Measurements from ENCODE around the gene CRYBG1.

CRYBG1 gene

DNA sequence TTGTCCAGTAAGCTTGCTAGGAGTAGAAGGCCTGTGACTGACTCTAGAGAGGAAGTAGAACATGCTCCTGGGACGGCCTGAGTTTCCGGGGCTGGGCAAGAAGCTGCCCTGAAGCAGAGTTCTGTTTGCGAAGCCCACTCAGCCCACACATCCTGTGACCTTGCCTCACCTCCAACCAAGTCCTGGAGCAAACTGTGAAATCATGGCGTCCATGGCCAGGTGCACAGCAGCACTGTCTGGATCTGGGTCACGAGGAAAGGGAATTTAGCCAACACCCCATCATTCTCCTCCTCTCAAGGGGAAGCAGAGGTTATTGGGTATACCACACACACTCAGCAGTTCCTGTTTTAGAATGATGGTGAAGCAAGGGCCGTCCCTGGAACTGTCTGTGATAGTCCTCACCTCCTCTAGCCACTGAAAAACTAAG lies 87.5 kb downstream of the CRYBG1 start:
- Histone ChIP-seq H3K9ac (ENCODE audit: low read depth, low read length) (no peak overlapping the region), H3K9me3 (ENCODE audit: control insufficient read depth, insufficient read depth, low read length) (no peaks in the 10 kb centered on the region), H3K4me1 (ENCODE audit: insufficient read depth, low read length) (0 out of 2 replicates have a peak, but pooled peaks cover 3% of the 10 kb centered on the region), H3K36me3 (ENCODE audit: insufficient read depth, low read length) (no peaks in the 10 kb centered on the region)

DNA sequence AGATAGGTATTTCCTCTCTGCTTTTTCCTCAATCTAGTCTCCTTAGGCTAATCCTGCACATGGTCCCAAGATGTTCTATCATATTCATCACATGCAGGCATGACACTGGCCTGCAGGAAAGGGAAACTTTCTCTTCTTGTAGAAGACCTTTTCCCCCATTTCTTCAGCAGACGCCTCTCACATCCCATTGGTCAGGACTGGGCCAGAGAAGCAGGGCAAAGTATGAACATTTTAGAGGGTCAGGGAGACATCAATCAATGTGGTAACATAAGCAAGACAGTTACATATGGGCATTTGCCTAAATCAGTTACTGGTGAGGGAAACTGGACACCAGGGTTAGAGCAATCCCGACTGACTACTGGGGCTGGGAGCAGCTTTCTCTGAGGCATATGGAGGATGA lies 90.1 kb downstream of the CRYBG1 start:
- no peaks in the 10 kb centered on the region for H3K36me3 ChIP-seq (ENCODE audit: insufficient read depth, low read length)
- H3K9me3 ChIP-seq (ENCODE audit: control insufficient read depth, insufficient read depth, low read length) = no peaks in the 10 kb centered on the region
- H3K9ac ChIP-seq (ENCODE audit: low read depth, low read length) = no peak overlapping the region
- peaks cover 10% of the 10 kb centered on the region; the same call in 1 of the 2 replicates for H3K4me1 ChIP-seq (ENCODE audit: insufficient read depth, low read length)

DNA sequence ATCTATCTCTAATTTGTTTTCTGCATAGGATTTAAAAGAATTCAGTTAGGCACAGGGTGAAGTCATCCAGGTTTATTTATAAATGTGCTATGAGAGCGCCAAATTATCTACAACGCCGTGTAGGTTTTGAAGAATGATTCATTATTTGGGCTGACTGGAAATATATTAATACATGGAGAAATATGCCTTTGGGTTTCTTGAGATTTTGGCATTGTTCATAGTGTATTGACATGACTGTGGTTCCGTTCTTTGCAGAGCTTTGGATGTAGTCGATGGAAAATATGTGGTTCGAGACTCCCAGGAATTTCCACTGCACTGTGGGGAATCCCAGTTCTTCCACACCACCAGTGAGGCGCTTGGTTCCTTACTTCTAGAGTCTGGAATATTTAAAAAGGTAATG lies 90.9 kb downstream of the CRYBG1 start:
- Histone ChIP-seq H3K4me1 (ENCODE audit: insufficient read depth, low read length) (peaks cover 10% of the 10 kb centered on the region; the same call in 1 of the 2 replicates), H3K36me3 (ENCODE audit: insufficient read depth, low read length) (no peaks in the 10 kb centered on the region), H3K9ac (ENCODE audit: low read depth, low read length) (no peak overlapping the region), H3K9me3 (ENCODE audit: control insufficient read depth, insufficient read depth, low read length) (no peaks in the 10 kb centered on the region)

DNA sequence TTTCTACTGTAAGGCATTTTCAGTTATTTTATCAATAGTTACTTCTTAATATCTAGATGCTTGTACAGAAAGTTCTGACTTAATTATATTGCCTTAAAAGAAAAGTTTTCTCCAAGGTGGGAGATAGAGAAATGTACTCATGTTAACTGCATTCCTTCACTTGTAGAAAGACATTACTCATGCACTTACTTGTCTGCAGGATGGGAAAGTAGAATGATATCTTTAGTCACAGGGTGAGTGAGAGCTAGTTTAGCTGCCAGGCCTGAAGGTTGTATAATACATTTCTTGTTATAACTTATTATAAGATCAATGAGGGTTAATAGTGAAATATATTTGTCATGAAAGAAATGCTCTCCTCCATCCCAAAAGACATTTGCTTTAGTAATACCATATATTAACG lies 92.1 kb downstream of the CRYBG1 start:
- Histone ChIP-seq H3K9me3 (ENCODE audit: control insufficient read depth, insufficient read depth, low read length) (no peaks in the 10 kb centered on the region), H3K9ac (ENCODE audit: low read depth, low read length) (no peak overlapping the region), H3K36me3 (ENCODE audit: insufficient read depth, low read length) (no peaks in the 10 kb centered on the region), H3K4me1 (ENCODE audit: insufficient read depth, low read length) (peaks cover 10% of the 10 kb centered on the region; the same call in 1 of the 2 replicates)

DNA sequence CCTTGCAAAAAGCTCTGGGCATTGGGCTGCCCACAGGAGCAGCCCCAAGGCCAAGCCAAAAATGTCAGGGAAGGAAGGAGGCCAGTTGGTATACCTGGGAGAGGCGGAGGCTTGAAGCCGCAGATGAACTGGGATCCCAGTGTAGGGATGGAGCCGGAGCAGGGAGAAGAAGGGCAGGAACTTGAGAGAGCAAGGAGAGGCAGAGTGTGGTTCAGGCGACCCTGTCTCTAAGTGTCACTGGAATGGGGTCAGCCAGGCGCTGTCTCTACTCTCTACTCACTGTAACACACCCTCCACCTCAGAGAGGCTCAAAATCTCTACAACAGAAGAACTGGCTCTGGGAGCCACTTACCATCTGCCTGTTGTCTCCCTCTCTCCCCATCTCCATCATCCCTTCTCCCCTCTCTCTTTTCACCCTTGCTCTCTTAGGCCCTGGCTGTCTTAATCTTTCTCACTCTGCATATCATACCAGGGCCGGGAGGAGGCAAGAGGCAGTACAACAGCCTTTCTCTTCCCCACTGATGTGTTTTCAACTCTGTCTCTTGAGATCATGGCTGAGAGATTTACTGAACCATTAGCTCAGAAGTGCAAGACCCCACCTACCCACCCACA lies 93.3 kb downstream of the CRYBG1 start:
- Histone ChIP-seq H3K4me1 (ENCODE audit: insufficient read depth, low read length) (peaks cover 18% of the 10 kb centered on the region), H3K9ac (ENCODE audit: low read depth, low read length) (no peak overlapping the region), H3K36me3 (ENCODE audit: insufficient read depth, low read length) (no peaks in the 10 kb centered on the region), H3K9me3 (ENCODE audit: control insufficient read depth, insufficient read depth, low read length) (no peaks in the 10 kb centered on the region)

DNA sequence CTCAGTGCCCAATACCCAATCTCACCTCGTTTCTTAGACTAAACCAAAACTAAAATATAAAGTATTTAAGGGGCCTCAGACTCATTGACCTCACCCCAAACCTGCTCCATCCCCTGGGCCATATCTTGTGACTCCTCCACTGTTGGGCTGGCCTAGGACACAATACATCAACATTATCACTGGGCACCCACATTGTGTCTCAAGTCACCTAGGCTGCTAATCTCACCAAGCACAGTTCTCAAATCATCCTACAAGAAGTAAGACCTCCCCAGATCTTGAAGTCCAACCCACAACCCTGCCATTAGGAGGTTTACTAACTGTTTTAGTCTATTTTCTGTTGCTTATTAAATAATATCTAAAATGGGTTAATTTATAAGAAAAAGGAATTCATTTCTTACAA lies 96.2 kb downstream of the CRYBG1 start:
- H3K36me3 ChIP-seq (ENCODE audit: insufficient read depth, low read length) = no peaks in the 10 kb centered on the region
- H3K9me3 ChIP-seq (ENCODE audit: control insufficient read depth, insufficient read depth, low read length) = no peaks in the 10 kb centered on the region
- peaks cover 28% of the 10 kb centered on the region for H3K4me1 ChIP-seq (ENCODE audit: insufficient read depth, low read length)
- no peak overlapping the region for H3K9ac ChIP-seq (ENCODE audit: low read depth, low read length)

DNA sequence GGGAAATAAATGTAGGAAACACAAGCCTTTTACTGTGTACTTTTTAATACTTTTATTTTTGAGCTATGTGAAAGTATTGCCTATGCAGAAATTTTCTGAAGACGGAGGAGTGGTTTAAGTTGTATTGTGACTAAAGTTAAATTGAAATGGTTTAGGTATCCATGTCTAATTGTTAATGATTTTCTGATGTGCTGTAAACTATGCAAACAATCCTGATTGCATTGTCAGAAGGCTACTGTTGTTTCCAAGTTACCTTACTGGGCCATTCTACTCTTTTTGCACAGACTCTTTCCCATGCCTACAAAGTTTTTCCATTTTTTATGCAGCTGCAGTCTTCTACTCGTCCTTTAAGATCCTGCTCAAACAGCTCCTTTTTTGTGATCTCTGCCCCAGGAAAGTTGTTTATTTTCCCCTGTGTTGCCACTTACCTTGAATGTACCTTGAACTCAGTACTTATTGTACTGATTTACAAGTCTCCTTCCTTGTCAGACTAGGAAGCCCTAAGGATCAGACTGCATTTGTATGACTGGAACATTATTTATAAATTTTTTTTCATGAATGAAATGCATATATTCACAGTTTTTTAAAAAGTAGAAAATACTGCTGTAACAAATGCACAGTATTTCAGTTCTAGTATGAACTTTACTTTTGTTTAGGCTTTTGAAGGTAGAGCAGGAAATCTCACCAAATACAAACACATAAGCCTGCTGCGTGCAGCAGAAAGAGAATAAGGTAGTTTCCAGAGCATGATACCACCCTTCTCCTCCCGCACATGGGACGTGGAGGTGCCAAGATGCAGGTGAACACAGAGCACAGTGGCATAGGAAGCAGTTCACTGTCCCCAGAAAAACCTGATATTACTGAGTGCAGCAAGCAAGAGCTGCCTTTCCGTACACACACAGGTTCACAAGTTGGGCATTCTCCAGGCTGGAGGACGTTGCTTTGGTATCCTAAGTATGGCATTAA lies 97.8 kb downstream of the CRYBG1 start:
- Histone ChIP-seq H3K36me3 (ENCODE audit: insufficient read depth, low read length) (no peaks in the 10 kb centered on the region), H3K9ac (ENCODE audit: low read depth, low read length) (no peak overlapping the region), H3K4me1 (ENCODE audit: insufficient read depth, low read length) (peaks cover 28% of the 10 kb centered on the region), H3K9me3 (ENCODE audit: control insufficient read depth, insufficient read depth, low read length) (no peaks in the 10 kb centered on the region)

DNA sequence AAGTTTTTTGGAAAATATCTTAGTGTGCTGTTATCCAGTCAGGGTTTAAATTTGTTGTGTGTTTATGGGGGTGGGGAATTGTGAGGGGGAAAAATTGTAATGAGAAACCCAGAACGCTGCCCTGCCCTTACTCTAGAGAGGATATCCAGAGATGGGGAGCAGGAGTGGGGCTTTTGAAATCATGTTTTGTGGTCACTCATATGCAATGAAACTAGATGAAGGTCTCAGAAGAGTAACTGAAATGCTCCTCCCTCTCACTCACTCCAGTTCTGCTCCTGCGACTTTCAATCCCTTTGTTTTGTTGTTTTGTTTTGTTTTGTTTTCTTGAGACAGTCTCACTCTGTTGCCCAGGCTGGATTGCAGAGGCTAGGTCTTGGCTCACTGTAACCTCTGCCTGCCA lies 100.0 kb downstream of the CRYBG1 start:
- H3K36me3 ChIP-seq (ENCODE audit: insufficient read depth, low read length) = no peaks in the 10 kb centered on the region
- H3K9ac ChIP-seq (ENCODE audit: low read depth, low read length) = no peak overlapping the region
- peaks cover 21% of the 10 kb centered on the region for H3K4me1 ChIP-seq (ENCODE audit: insufficient read depth, low read length)
- H3K9me3 ChIP-seq (ENCODE audit: control insufficient read depth, insufficient read depth, low read length) = no peaks in the 10 kb centered on the region

DNA sequence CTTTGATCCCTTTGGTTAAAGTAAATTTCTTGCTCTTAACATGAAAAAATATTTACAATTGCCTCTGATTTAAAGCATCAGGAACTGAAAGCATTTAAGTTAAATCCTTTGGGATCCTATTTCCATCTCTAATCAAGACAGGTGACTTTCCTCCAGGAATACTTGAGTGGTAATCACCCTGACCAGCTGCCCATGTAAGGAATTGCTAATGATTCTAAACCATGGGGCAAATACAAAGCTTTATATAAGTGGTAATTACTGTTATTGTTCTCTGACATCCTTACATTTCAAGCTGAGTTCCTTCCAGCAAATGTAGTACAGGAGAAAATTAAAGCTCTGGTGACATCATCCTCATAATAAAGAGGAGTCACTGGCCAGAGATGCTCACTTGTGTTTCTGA lies 100.6 kb downstream of the CRYBG1 start:
- Histone ChIP-seq H3K4me1 (ENCODE audit: insufficient read depth, low read length) (peaks cover 21% of the 10 kb centered on the region), H3K9me3 (ENCODE audit: control insufficient read depth, insufficient read depth, low read length) (no peaks in the 10 kb centered on the region), H3K9ac (ENCODE audit: low read depth, low read length) (no peak overlapping the region), H3K36me3 (ENCODE audit: insufficient read depth, low read length) (no peaks in the 10 kb centered on the region)

DNA sequence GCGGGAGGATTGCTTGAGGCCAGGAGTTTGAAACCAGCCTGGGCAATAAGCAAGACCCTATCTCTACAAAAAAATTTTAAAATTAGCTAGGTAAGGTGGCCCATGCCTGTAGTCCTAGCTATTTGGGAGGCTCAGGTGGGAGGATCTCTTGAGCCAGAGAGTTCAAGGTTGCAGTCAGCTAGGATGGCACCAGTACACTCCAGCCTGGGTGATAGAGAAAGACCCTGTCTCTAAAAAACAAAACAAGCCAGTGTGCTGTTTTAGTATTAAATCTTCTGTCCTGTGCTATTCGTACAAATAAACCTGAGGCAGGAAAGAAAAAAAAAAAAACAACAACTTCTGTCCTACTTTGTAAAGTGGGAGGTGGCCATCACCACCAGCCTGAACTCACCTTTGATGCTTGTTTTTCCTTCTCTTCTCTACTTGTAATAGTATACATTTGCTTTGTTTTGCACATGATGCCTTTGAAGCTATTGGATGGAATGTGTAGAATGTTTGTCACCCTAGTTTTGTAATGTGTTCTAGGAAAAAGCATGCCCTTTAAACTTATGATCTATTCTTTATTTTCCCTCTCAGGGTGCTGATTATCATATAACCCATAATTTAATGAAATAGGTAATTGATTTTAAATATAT lies 102.5 kb downstream of the CRYBG1 start:
- H3K9ac ChIP-seq (ENCODE audit: low read depth, low read length) = no peak overlapping the region

DNA sequence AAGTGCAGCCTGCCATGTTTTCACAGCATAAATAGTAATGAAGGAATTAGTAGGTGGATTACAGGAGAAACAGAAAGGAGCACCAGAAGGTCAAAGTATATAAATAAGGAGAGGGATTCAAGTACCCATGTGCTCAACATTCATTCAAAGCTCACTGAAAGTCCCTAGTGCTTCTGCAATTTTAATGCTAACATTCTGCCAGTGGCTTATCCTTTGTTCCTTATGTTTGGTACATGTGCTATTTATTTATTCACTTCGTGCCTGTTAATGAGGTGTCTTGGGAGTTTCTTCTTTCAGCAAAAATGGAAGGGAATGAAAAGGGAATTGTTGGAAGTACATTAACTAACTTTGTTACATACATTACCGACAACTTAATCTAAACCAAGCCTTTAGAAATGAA lies 105.7 kb downstream of the CRYBG1 start:
- Histone ChIP-seq H3K4me1 (ENCODE audit: insufficient read depth, low read length) (peaks cover 11% of the 10 kb centered on the region), H3K9ac (ENCODE audit: low read depth, low read length) (no peak overlapping the region), H3K36me3 (ENCODE audit: insufficient read depth, low read length) (no peaks in the 10 kb centered on the region), H3K9me3 (ENCODE audit: control insufficient read depth, insufficient read depth, low read length) (no peaks in the 10 kb centered on the region)

More for the DNA sequence above, 102.5 kb downstream of the CRYBG1 start:
- Histone ChIP-seq H3K4me1 (ENCODE audit: insufficient read depth, low read length) (peaks cover 20% of the 10 kb centered on the region), H3K9me3 (ENCODE audit: control insufficient read depth, insufficient read depth, low read length) (no peaks in the 10 kb centered on the region), H3K36me3 (ENCODE audit: insufficient read depth, low read length) (no peaks in the 10 kb centered on the region)

DNA sequence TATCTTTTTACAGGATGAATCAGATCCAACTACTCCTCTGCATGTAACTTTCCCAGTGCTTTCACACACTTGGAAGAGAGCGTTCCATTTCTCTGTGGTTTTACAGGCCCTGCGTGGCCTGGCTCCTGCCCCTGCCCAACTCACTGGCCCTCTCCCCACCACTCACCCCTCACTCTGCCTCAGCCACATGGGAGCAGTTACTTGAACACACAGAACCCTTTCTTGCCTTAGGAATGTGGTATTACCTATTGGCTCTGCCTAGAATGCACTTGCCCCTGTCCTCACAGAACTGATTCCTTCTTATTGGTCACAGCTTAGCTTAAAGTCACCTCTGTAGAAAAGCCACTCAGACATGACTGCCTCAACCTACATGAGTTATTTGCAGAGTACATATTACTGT lies 108.4 kb downstream of the CRYBG1 start:
- Histone ChIP-seq H3K9me3 (ENCODE audit: control insufficient read depth, insufficient read depth, low read length) (no peaks in the 10 kb centered on the region), H3K9ac (ENCODE audit: low read depth, low read length) (no peak overlapping the region), H3K4me1 (ENCODE audit: insufficient read depth, low read length) (peaks cover 5% of the 10 kb centered on the region; the same call in 1 of the 2 replicates), H3K36me3 (ENCODE audit: insufficient read depth, low read length) (no peaks in the 10 kb centered on the region)

DNA sequence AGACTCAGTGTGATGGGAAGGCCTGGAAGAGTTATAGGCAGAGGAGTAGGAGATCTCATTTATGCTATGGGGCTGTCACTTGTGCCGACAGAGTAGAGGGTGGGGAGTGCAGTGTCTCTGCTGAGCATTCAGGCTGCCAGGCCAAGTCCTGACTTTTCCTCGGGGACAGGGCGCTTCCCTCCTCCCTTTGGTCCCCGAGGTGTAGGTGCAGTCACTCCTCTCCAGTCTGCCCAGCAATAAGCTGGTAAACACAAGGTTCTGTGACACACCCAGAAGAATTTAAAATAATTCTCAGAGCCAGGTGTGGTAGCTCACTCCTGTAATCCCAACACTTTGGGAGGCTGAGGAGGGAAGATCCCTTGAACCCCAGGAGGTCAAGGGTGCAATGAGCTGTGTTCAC lies 109.4 kb downstream of the CRYBG1 start:
- Histone ChIP-seq H3K36me3 (ENCODE audit: insufficient read depth, low read length) (no peaks in the 10 kb centered on the region), H3K4me1 (ENCODE audit: insufficient read depth, low read length) (peaks cover 5% of the 10 kb centered on the region; the same call in 1 of the 2 replicates), H3K9ac (ENCODE audit: low read depth, low read length) (no peak overlapping the region), H3K9me3 (ENCODE audit: control insufficient read depth, insufficient read depth, low read length) (no peaks in the 10 kb centered on the region)

DNA sequence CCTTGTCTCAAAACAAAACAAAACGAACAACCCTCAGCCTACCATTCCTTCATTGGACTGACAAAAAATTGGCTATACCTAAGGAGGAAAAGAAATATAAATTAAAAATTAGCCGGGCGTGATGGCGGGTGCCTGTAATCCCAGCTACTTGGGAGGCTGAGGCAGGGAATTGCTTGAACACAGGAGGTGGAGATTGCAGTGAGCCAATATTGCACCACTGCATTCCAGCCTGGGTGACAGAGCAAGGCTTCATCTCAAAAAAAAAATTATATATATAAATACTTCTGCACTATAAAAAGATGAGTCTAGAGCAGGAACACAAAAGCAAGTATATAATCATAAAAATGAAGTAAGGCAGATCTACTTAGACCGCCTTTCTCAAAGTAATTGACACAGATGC lies 109.8 kb downstream of the CRYBG1 start:
- Histone ChIP-seq H3K9ac (ENCODE audit: low read depth, low read length) (no peak overlapping the region), H3K4me1 (ENCODE audit: insufficient read depth, low read length) (peaks cover 5% of the 10 kb centered on the region; the same call in 1 of the 2 replicates), H3K36me3 (ENCODE audit: insufficient read depth, low read length) (no peaks in the 10 kb centered on the region), H3K9me3 (ENCODE audit: control insufficient read depth, insufficient read depth, low read length) (no peaks in the 10 kb centered on the region)
